MM.1S (cell line): ENCODE data around the gene HPGDS.

Experiments used
- DNase-seq: peaks from one replicate; pipeline ENCODE4 v3.0.0-alpha.2; 2015
- H2AFZ ChIP-seq: fragments of 300-600 bp; sonication (generic); 2 replicates; pipeline ENCODE4 v1.6.0; 2016; ENCODE audit warnings: antibody characterized with exemption, low read length
- H3F3A ChIP-seq: fragments of 300-600 bp; sonication (generic); 2 replicates; pipeline ENCODE4 v1.6.1; 2016; ENCODE audit warnings: mild to moderate bottlenecking, antibody characterized with exemption, low read length, moderate library complexity, mixed read lengths; ENCODE audit not compliant: insufficient read depth
- H3K27ac ChIP-seq: fragments of 300-600 bp; sonication (generic); 2 replicates; pipeline ENCODE4 v1.5.1; 2016; ENCODE audit warnings: mild to moderate bottlenecking, low read length
- H3K27me3 ChIP-seq: fragments of 300-600 bp; sonication (generic); replicated peaks from 2 replicates; pipeline ENCODE4 v1.6.0; 2016; ENCODE audit warnings: low read length; ENCODE audit not compliant: insufficient read depth
- H3K36me3 ChIP-seq: fragments of 300-600 bp; sonication (generic); replicated peaks from 2 replicates; pipeline ENCODE4 v1.6.1; 2016; ENCODE audit warnings: mild to moderate bottlenecking, low read length, mixed read lengths; ENCODE audit not compliant: insufficient read depth
- H3K4me1 ChIP-seq: fragments of 300-600 bp; sonication (generic); 2 replicates; pipeline ENCODE4 v1.6.1; 2016; ENCODE audit warnings: low read length, mixed read lengths
- H3K4me2 ChIP-seq: fragments of 300-600 bp; sonication (generic); 2 replicates; pipeline ENCODE4 v1.6.0; 2016; ENCODE audit warnings: low read depth, low read length
- H3K4me3 ChIP-seq: fragments of 300-600 bp; sonication (generic); 2 replicates; pipeline ENCODE4 v1.5.1; 2016; ENCODE audit warnings: low read length, mixed read lengths
- H3K79me2 ChIP-seq: fragments of 300-600 bp; sonication (generic); 2 replicates; pipeline ENCODE4 v1.6.1; 2016; ENCODE audit warnings: mixed run types, low read length, mixed read lengths
- H3K9ac ChIP-seq: fragments of 300-600 bp; sonication (generic); 2 replicates; pipeline ENCODE4 v1.6.1; 2016; ENCODE audit warnings: low read length, mixed read lengths
- H3K9me2 ChIP-seq: fragments of 300-600 bp; sonication (generic); replicated peaks from 2 replicates; pipeline ENCODE4 v1.6.1; 2016; ENCODE audit warnings: mild to moderate bottlenecking, low read length, mixed read lengths; ENCODE audit not compliant: insufficient read depth
- H3K9me3 ChIP-seq: fragments of 300-600 bp; sonication (generic); replicated peaks from 2 replicates; pipeline ENCODE4 v1.6.1; 2016; ENCODE audit warnings: mild to moderate bottlenecking, low read length, mixed read lengths; ENCODE audit not compliant: insufficient read depth
- H4K20me1 ChIP-seq: fragments of 300-600 bp; sonication (generic); 2 replicates; pipeline ENCODE4 v1.6.1; 2016; ENCODE audit warnings: mild to moderate bottlenecking, low read length, moderate library complexity, mixed read lengths; ENCODE audit not compliant: insufficient read depth
- EZH2 ChIP-seq: fragments of 300-600 bp; sonication (generic); optimal IDR thresholded peaks from 2 replicates; pipeline ENCODE3; 2017; ENCODE audit warnings: low read depth, mild to moderate bottlenecking, antibody characterized with exemption, low read length, mixed read lengths
- EZH2phosphoT487 ChIP-seq: fragments of 300-600 bp; sonication (generic); IDR thresholded peaks from 2 replicates; pipeline ENCODE4 v1.6.1; 2018; ENCODE audit warnings: antibody characterized with exemption, low read length
- TF ChIP-seq, protein P1 (sequence below): fragments of 300-600 bp; sonication (generic); IDR thresholded peaks from 2 replicates; pipeline ENCODE4 v1.5.1; 2016; ENCODE audit warnings: antibody characterized with exemption, low read length, mixed read lengths

The HPGDS gene

GRCh38 chr4:94307231-94307871 lies 35.3 kb downstream of the HPGDS start:
- no peaks in the 10 kb centered on the region for H3K4me1 ChIP-seq
- no peak overlapping the region for H3K4me3 ChIP-seq
- no peaks in the 10 kb centered on the region for H3K79me2 ChIP-seq
- no peak overlapping the region for H3K27ac ChIP-seq
- no peaks in the 10 kb centered on the region for H3F3A ChIP-seq
- H4K20me1 ChIP-seq, result no peaks in the 10 kb centered on the region
- no peak overlapping the region for H2AFZ ChIP-seq
- no peak overlapping the region for H3K9ac ChIP-seq
- H3K9me2 ChIP-seq, result no peaks in the 10 kb centered on the region
- TF ChIP-seq, protein P1, sequence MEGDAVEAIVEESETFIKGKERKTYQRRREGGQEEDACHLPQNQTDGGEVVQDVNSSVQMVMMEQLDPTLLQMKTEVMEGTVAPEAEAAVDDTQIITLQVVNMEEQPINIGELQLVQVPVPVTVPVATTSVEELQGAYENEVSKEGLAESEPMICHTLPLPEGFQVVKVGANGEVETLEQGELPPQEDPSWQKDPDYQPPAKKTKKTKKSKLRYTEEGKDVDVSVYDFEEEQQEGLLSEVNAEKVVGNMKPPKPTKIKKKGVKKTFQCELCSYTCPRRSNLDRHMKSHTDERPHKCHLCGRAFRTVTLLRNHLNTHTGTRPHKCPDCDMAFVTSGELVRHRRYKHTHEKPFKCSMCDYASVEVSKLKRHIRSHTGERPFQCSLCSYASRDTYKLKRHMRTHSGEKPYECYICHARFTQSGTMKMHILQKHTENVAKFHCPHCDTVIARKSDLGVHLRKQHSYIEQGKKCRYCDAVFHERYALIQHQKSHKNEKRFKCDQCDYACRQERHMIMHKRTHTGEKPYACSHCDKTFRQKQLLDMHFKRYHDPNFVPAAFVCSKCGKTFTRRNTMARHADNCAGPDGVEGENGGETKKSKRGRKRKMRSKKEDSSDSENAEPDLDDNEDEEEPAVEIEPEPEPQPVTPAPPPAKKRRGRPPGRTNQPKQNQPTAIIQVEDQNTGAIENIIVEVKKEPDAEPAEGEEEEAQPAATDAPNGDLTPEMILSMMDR, result no peak
- TF ChIP-seq EZH2 (no peak), EZH2phosphoT487 (no peak)
- no peaks in the 10 kb centered on the region for H3K27me3 ChIP-seq
- no peak for DNase-seq
- H3K9me3 ChIP-seq, result no peaks in the 10 kb centered on the region
- no peak overlapping the region for H3K4me2 ChIP-seq
- no peaks in the 10 kb centered on the region for H3K36me3 ChIP-seq

- no peak for DNase-seq
- TF ChIP-seq, protein P1, result no peak
- no peak for TF ChIP-seq EZH2
- no peak for TF ChIP-seq EZH2phosphoT487
- Histone ChIP-seq H3K36me3 (no peaks in the 10 kb centered on the region), H2AFZ (no peak overlapping the region), H3K9me2 (no peaks in the 10 kb centered on the region), H4K20me1 (no peaks in the 10 kb centered on the region), H3K79me2 (no peaks in the 10 kb centered on the region), H3K4me1 (no peaks in the 10 kb centered on the region), H3K4me2 (no peak overlapping the region), H3K9ac (no peak overlapping the region), H3F3A (no peaks in the 10 kb centered on the region), H3K27me3 (no peaks in the 10 kb centered on the region), H3K27ac (no peak overlapping the region), H3K9me3 (no peaks in the 10 kb centered on the region), H3K4me3 (no peak overlapping the region)
Measured at GRCh38 chr4:94306713-94307112, 35.9 kb downstream of the HPGDS start.

DNA sequence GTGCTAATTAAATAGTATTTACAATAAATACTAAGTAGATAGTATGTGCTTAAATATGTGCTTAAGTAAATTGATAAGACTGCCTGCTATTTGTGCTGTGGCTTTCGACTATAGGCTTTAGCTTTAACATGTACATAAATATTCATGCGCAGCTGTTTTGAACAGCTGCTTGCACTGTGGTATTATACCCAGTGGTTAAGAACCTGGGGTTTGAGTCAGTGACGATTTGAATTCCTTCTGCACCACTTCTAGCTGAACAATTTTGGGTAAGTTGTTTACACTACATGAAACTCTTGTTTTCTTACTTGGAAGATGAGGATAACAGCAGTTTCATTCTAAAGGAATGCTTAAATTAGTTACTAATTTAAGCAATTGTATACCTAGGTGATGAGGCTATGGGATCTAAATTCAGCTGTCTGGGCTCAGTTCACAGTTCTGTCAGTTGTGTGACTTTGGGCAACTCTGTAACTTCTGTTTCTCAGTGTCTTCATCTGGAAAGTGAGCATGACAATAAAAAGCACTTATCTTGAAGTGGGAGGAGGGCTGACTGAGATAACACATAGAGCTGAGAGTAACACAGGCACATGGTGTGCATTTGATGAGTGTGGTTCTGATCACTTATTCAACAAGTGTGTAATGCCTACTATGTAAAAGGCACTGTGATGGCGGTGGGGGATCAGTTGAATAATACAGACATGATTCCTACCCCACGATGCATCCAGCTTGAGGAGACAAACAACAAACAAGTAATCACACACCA lies 37.0 kb downstream of the HPGDS start:
- no peaks in the 10 kb centered on the region for H3F3A ChIP-seq
- no peaks in the 10 kb centered on the region for H3K79me2 ChIP-seq
- no peak overlapping the region for H3K4me3 ChIP-seq
- no peaks in the 10 kb centered on the region for H3K4me1 ChIP-seq
- H3K27ac ChIP-seq, result no peak overlapping the region
- H4K20me1 ChIP-seq, result no peaks in the 10 kb centered on the region
- TF ChIP-seq, protein P1, result no peak
- TF ChIP-seq EZH2 (no peak), EZH2phosphoT487 (no peak)
- H3K9me3 ChIP-seq, result no peaks in the 10 kb centered on the region
- H3K4me2 ChIP-seq, result no peak overlapping the region
- no peaks in the 10 kb centered on the region for H3K9me2 ChIP-seq
- no peaks in the 10 kb centered on the region for H3K27me3 ChIP-seq
- H3K9ac ChIP-seq, result no peak overlapping the region
- no peak overlapping the region for H2AFZ ChIP-seq
- no peaks in the 10 kb centered on the region for H3K36me3 ChIP-seq
- DNase-seq, result no peak
